ENCODE results near the gene PNPLA6.

PNPLA6 gene

GRCh38 chr19:7506385-7507328 lies 28.9 kb upstream of the PNPLA6 start:
- no peaks in the 10 kb centered on the region for H3K9me3 Mint-ChIP-seq
- no peak overlapping the region for H3K27ac Mint-ChIP-seq
- peaks cover 7% of the 10 kb centered on the region for H3K4me1 Mint-ChIP-seq (ENCODE audit: low read depth)
- H3K4me3 Mint-ChIP-seq: peak overlapping the region; percentile 34
- peaks cover 13% of the 10 kb centered on the region for H3K27me3 Mint-ChIP-seq (ENCODE audit: low read depth)
- H3K36me3 Mint-ChIP-seq (ENCODE audit: low read depth): no peaks in the 10 kb centered on the region

GRCh38 chr19:7507884-7508283 lies 27.6 kb upstream of the PNPLA6 start:
- Mint-ChIP-seq H3K27ac (no peak overlapping the region), H3K27me3 (ENCODE audit: low read depth) (peaks cover 5% of the 10 kb centered on the region), H3K9me3 (no peaks in the 10 kb centered on the region), H3K36me3 (ENCODE audit: low read depth) (no peaks in the 10 kb centered on the region), H3K4me1 (ENCODE audit: low read depth) (peaks cover 7% of the 10 kb centered on the region), H3K4me3 (no peak overlapping the region)

- H3K27me3 Mint-ChIP-seq (ENCODE audit: low read depth): peaks cover 11% of the 10 kb centered on the region
- H3K9me3 Mint-ChIP-seq: no peaks in the 10 kb centered on the region
- no peak overlapping the region for H3K27ac Mint-ChIP-seq
- no peak overlapping the region for H3K4me3 Mint-ChIP-seq
- no peaks in the 10 kb centered on the region for H3K36me3 Mint-ChIP-seq (ENCODE audit: low read depth)
- H3K4me1 Mint-ChIP-seq (ENCODE audit: low read depth): peaks cover 7% of the 10 kb centered on the region
Observed at GRCh38 chr19:7509625-7510024, 25.9 kb upstream of the PNPLA6 start.

GRCh38 chr19:7512400-7512851 lies 23.1 kb upstream of the PNPLA6 start:
- peaks cover 6% of the 10 kb centered on the region for H3K4me1 Mint-ChIP-seq (ENCODE audit: low read depth)
- no peak overlapping the region for H3K4me3 Mint-ChIP-seq
- peaks cover 3% of the 10 kb centered on the region for H3K36me3 Mint-ChIP-seq (ENCODE audit: low read depth)
- H3K27ac Mint-ChIP-seq: no peak overlapping the region
- H3K27me3 Mint-ChIP-seq (ENCODE audit: low read depth): peaks cover 28% of the 10 kb centered on the region
- no peaks in the 10 kb centered on the region for H3K9me3 Mint-ChIP-seq

- no peaks in the 10 kb centered on the region for H3K9me3 Mint-ChIP-seq
- no peak overlapping the region for H3K27ac Mint-ChIP-seq
- peaks cover 38% of the 10 kb centered on the region for H3K27me3 Mint-ChIP-seq (ENCODE audit: low read depth)
- H3K4me1 Mint-ChIP-seq (ENCODE audit: low read depth): peaks cover 8% of the 10 kb centered on the region
- H3K36me3 Mint-ChIP-seq (ENCODE audit: low read depth): peaks cover 3% of the 10 kb centered on the region
- H3K4me3 Mint-ChIP-seq: no peak overlapping the region
Observed at GRCh38 chr19:7513809-7514642, 21.5 kb upstream of the PNPLA6 start.

GRCh38 chr19:7515110-7515644 lies 20.3 kb upstream of the PNPLA6 start:
- H3K4me3 Mint-ChIP-seq: peak overlapping the region; percentile 83
- H3K4me1 Mint-ChIP-seq (ENCODE audit: low read depth): peaks cover 8% of the 10 kb centered on the region
- H3K36me3 Mint-ChIP-seq (ENCODE audit: low read depth): peaks cover 3% of the 10 kb centered on the region
- H3K27me3 Mint-ChIP-seq (ENCODE audit: low read depth): peaks cover 38% of the 10 kb centered on the region
- no peaks in the 10 kb centered on the region for H3K9me3 Mint-ChIP-seq
- peak overlapping the region; percentile 10 for H3K27ac Mint-ChIP-seq

- Mint-ChIP-seq H3K27me3 (ENCODE audit: low read depth) (peaks cover 38% of the 10 kb centered on the region), H3K4me3 (peak within 1 kb of the TSS; percentile 83), H3K36me3 (ENCODE audit: low read depth) (peaks cover 3% of the 10 kb centered on the region), H3K4me1 (ENCODE audit: low read depth) (peaks cover 8% of the 10 kb centered on the region), H3K27ac (peak within 1 kb of the TSS; percentile 10), H3K9me3 (no peaks in the 10 kb centered on the region)
Observed at GRCh38 chr19:7515645-7516151, 19.8 kb upstream of the PNPLA6 start, which contains the start of gene ZNF358. TSS of gene ZNF358 (plus strand) at chr19:7516103. CDS start at chr19:7519243, 3,140 bp downstream.

- H3K4me1 Mint-ChIP-seq (ENCODE audit: low read depth): peaks cover 8% of the 10 kb centered on the region
- H3K27me3 Mint-ChIP-seq (ENCODE audit: low read depth): peaks cover 38% of the 10 kb centered on the region
- no peaks in the 10 kb centered on the region for H3K9me3 Mint-ChIP-seq
- H3K36me3 Mint-ChIP-seq (ENCODE audit: low read depth): peaks cover 3% of the 10 kb centered on the region
- H3K4me3 Mint-ChIP-seq: peak overlapping the region; percentile 54
- H3K27ac Mint-ChIP-seq: no peak overlapping the region
Observed at GRCh38 chr19:7516333-7516732, 19.2 kb upstream of the PNPLA6 start.

GRCh38 chr19:7516878-7517277 lies 18.6 kb upstream of the PNPLA6 start:
- Mint-ChIP-seq H3K27me3 (ENCODE audit: low read depth) (peaks cover 38% of the 10 kb centered on the region), H3K36me3 (ENCODE audit: low read depth) (peaks cover 3% of the 10 kb centered on the region), H3K9me3 (no peaks in the 10 kb centered on the region), H3K4me1 (ENCODE audit: low read depth) (peaks cover 9% of the 10 kb centered on the region), H3K4me3 (peak overlapping the region; percentile 54), H3K27ac (no peak overlapping the region)

- peaks cover 3% of the 10 kb centered on the region for H3K36me3 Mint-ChIP-seq (ENCODE audit: low read depth)
- H3K27me3 Mint-ChIP-seq (ENCODE audit: low read depth): peaks cover 32% of the 10 kb centered on the region
- no peak overlapping the region for H3K27ac Mint-ChIP-seq
- H3K9me3 Mint-ChIP-seq: no peaks in the 10 kb centered on the region
- H3K4me3 Mint-ChIP-seq: no peak overlapping the region
- peaks cover 15% of the 10 kb centered on the region for H3K4me1 Mint-ChIP-seq (ENCODE audit: low read depth)
Observed at GRCh38 chr19:7519361-7520130, 16.0 kb upstream of the PNPLA6 start.

- Mint-ChIP-seq H3K27me3 (ENCODE audit: low read depth) (peaks cover 24% of the 10 kb centered on the region), H3K9me3 (no peaks in the 10 kb centered on the region), H3K4me1 (ENCODE audit: low read depth) (peaks cover 15% of the 10 kb centered on the region), H3K4me3 (no peak overlapping the region), H3K27ac (no peak overlapping the region), H3K36me3 (ENCODE audit: low read depth) (peaks cover 3% of the 10 kb centered on the region)
Observed at GRCh38 chr19:7520131-7521051, 15.1 kb upstream of the PNPLA6 start.

GRCh38 chr19:7521551-7522071 lies 13.9 kb upstream of the PNPLA6 start:
- Mint-ChIP-seq H3K4me3 (peak overlapping the region; percentile 88), H3K36me3 (ENCODE audit: low read depth) (no peaks in the 10 kb centered on the region), H3K27ac (peak overlapping the region; percentile 92), H3K4me1 (ENCODE audit: low read depth) (peaks cover 12% of the 10 kb centered on the region), H3K27me3 (ENCODE audit: low read depth) (peaks cover 18% of the 10 kb centered on the region), H3K9me3 (no peaks in the 10 kb centered on the region)

Data from T-helper 1 cell treated with Interleukin-12 subunit alpha and Interleukin-12 subunit beta and Interleukin-4 antibody, amounts not matched to agents 30 μg/mL and 1 μg/mL, for 36 hours (primary cell).